Activated naive CD4-positive, alpha-beta T cell treated with anti-CD3 and anti-CD28 coated beads for 36 hours (primary cell): Measurements from ENCODE around the gene FAM47E. TPM values are rescaled to one million over a fixed set of nuclear protein-coding genes. Genes with fewer than 3 reads are reported as not detected.

Source experiments
- CTCF ChIA-PET: fragments of 350-600 bp; sonication (Branson Sonifier 250); formaldehyde crosslinking; loops from one replicate; lab custom pipeline; 2021; ENCODE audit warnings: antibody characterized with exemption; lab: Charles Lee
- DNase-seq: peaks from one replicate; pipeline ENCODE4 v3.0.0-alpha.2; 2020
- H3K27ac Mint-ChIP-seq: one replicate; pipeline ENCODE4 v1.8.0; 2021; ENCODE audit warnings: mild to moderate bottlenecking, mixed read lengths
- H3K27me3 Mint-ChIP-seq: one replicate; pipeline ENCODE4 v1.8.0; 2021; ENCODE audit warnings: low read depth, mixed read lengths
- H3K36me3 Mint-ChIP-seq: one replicate; pipeline ENCODE4 v1.8.0; 2021; ENCODE audit warnings: low read depth, mixed read lengths
- H3K4me1 Mint-ChIP-seq: one replicate; pipeline ENCODE4 v1.8.0; 2021; ENCODE audit warnings: low read depth, mixed read lengths
- H3K4me3 Mint-ChIP-seq: one replicate; pipeline ENCODE4 v1.8.0; 2021; ENCODE audit warnings: mild to moderate bottlenecking, moderate library complexity, mixed read lengths
- H3K9me3 Mint-ChIP-seq: one replicate; pipeline ENCODE4 v1.8.0; 2021; ENCODE audit warnings: mixed read lengths
- intact Hi-C: fragments of 100-400 bp; cut with micrococcal nuclease; formaldehyde crosslinking; loops from one replicate; pipeline ENCODE4 v1.15.1; 2023
- total RNA-seq, 2 experiments: library from RNA; stranded (reverse); gene quantifications; one replicate each; pipeline ENCODE4 v1.2.3, GENCODE V29; 2021

Gene FAM47E
- total RNA-seq, 2 experiments from 2014 or later = not detected

DNA sequence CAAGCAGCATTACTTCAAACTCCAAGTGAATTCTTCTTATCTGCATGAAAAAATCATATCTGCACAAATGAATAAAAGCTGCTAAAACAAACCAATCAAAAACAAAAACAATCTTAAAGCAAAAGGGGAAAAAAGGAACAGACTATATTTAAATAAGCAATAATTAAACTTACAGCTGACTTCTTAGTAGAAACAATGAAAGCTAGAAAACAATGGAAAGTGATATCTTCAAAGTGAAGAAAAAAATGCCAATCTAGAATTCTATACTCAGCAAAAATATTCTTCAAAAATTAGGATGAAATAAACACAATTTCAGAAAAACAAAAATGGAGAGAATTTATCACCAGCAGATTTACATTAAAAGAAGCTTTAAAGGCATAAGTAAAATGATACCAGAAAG is 75.0 kb downstream of the FAM47E start:
- CTCF ChIA-PET = no interaction called here
- Mint-ChIP-seq H3K27me3 (peaks cover 1% of the 10 kb centered on the region), H3K4me1 (no peaks in the 10 kb centered on the region), H3K4me3 (no peak overlapping the region), H3K36me3 (no peaks in the 10 kb centered on the region), H3K9me3 (peaks cover 19% of the 10 kb centered on the region), H3K27ac (no peak overlapping the region)
- DNase-seq = no peak
- intact Hi-C loops = no loop called here

Other genes with a start within 250 kb of the FAM47E start
- under 1 TPM; 0.74 to 0.89 TPM for gene CXCL9, start 244.2 kb upstream of the FAM47E start, total RNA-seq
- under 1 TPM; 0.41 to 0.64 TPM for gene CXCL10, start 228.2 kb upstream of the FAM47E start, total RNA-seq
- gene CXCL11, start 215.7 kb upstream of the FAM47E start, total RNA-seq = not detected
- not detected for gene ART3, start 177.0 kb upstream of the FAM47E start, total RNA-seq
- gene NUP54, start 103.3 kb upstream of the FAM47E start, total RNA-seq = 10 to 100 TPM; 43.9 to 53.4 TPM
- 1 to 10 TPM; 5.4 to 7.8 TPM for gene SCARB2, start 37.9 kb upstream of the FAM47E start, total RNA-seq
- not detected for gene STBD1, start 55.0 kb downstream of the FAM47E start, total RNA-seq
- gene CCDC158, start 169.4 kb downstream of the FAM47E start, total RNA-seq = not detected
- under 1 TPM; 0.12 to 0.21 TPM for gene SHROOM3, start 183.5 kb downstream of the FAM47E start, total RNA-seq